DND-41 (cell line): ENCODE results near the gene LPIN1.

ENCODE experiments used
- CTCF ChIP-seq: IDR thresholded peaks from 2 replicates; pipeline ENCODE4 v1.5.1; 2012; ENCODE audit warnings: borderline replicate concordance, low read length, moderate library complexity, mild to moderate bottlenecking; ENCODE audit not compliant: poor library complexity, severe bottlenecking; ENCODE audit errors: extremely low read depth
- EZH2 ChIP-seq: IDR thresholded peaks from 3 replicates; pipeline ENCODE4 v1.6.1; 2012; ENCODE audit warnings: borderline replicate concordance, low read depth, mild to moderate bottlenecking, moderate library complexity, low read length, inconsistent platforms; ENCODE audit not compliant: severe bottlenecking

GRCh38 chr2:11858883-11859282, 112.5 kb downstream of the LPIN1 start:
- TF ChIP-seq EZH2 (no peak), CTCF (no peak)
